Duodenal mucosa (tissue), 2 donors: Measurements from ENCODE around the gene GRIFIN.

Experiments used
- H3K27ac ChIP-seq: one replicate; pipeline ENCODE4 v1.7.0; 2013; ENCODE audit warnings: low read depth, low read length
- H3K27me3 ChIP-seq, 2 donors: one replicate each; pipeline ENCODE4 v1.7.0; 2013; ENCODE audit warnings: low read length in 2 of 2, control low read depth in 1 of 2; ENCODE audit not compliant: insufficient read depth in 2 of 2, control insufficient read depth in 1 of 2
- H3K36me3 ChIP-seq, 2 donors: one replicate each; pipeline ENCODE4 v1.7.0; 2013; ENCODE audit warnings: low read length in 2 of 2, control low read depth in 1 of 2; ENCODE audit not compliant: insufficient read depth in 2 of 2, control insufficient read depth in 1 of 2
- H3K4me1 ChIP-seq, 2 donors: one replicate each; pipeline ENCODE4 v1.7.0; 2013; ENCODE audit warnings: low read length in 2 of 2, control low read depth in 1 of 2; ENCODE audit not compliant: insufficient read depth in 2 of 2, control insufficient read depth in 1 of 2
- H3K4me3 ChIP-seq, 2 donors: one replicate each; pipeline ENCODE4 v1.7.0; 2013; ENCODE audit warnings: low read length in 2 of 2, low read depth in 1 of 2
- H3K9ac ChIP-seq, 2 donors: one replicate each; pipeline ENCODE4 v1.7.0; 2013; ENCODE audit warnings: low read length in 2 of 2, low read depth in 1 of 2
- H3K9me3 ChIP-seq, 2 donors: one replicate each; pipeline ENCODE4 v1.7.0; 2013; ENCODE audit warnings: low read length in 2 of 2, control low read depth in 1 of 2; ENCODE audit not compliant: control insufficient read depth in 1 of 2

The GRIFIN gene

DNA sequence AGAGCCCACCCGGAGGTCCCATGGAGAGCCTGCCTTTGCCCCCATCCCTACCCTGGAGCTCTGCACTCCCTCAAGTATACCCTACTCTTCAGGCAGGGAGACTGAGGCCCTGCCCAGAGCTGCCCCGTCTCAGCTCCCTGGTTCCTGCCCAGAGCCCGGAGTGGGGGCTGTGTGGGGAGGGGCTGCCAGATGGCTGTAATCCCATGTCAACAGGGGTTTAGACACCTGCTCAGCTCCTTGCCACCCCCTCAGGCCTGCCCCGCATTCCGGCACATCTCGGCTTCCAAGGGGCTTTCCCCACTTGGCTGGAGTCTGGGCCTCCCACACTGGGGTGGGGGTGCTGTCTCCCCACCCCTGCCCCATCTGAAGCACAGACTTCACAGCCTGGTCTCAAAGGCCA, 22.5 kb upstream of the GRIFIN start:
- Histone ChIP-seq H3K4me3 (no peak overlapping the region), H3K27me3 (peaks cover 0 to 3% of the 10 kb centered on the region in 2 donors), H3K9ac (no peak overlapping the region), H3K36me3 (no peaks in the 10 kb centered on the region), H3K9me3 (no peaks in the 10 kb centered on the region), H3K4me1 (no peaks in the 10 kb centered on the region), H3K27ac (no peak overlapping the region)

DNA sequence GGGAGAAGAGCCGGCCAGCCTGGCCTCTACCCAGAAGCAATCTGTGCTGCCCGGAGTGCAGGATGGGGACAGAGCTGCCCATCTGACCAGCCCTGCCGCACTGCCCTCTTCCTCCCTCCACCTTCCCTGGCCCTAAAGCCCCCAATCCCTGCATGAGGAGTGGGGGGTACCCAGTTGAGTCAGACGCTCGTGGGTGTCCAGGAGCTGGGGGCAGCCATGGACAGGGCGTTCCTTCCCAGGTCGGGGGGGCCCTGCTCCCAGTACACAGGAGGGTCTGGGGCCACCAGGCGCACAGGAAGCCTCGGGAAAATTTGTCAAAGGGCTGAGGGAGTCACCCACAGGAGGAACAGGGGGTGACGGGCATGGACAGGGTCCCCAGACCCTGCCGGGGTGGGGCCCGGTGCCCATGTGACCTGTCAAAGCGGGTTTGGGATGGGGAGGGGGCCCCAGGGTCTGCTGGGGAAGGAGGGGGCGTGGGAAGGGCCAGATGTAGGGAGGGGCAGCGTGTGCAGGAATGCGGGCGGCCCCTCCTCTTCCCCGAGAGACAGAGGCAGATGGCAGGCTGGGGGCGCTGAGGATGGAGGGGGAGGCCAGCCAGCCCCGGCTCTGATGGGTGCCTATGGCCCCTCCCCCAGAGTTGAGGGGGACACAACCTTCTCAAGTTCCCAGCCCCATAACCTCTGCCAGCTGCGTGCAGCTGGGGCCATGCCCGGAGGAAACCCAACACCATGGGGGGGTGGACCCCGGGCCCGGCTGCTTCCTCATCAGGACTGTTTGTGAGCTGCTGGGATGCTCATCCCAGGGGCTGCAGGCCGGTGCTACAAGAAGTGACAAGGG, 21.5 kb upstream of the GRIFIN start:
- no peak overlapping the region for H3K4me3 ChIP-seq
- no peaks in the 10 kb centered on the region for H3K4me1 ChIP-seq
- H3K36me3 ChIP-seq: no peaks in the 10 kb centered on the region
- no peak overlapping the region for H3K9ac ChIP-seq
- H3K27ac ChIP-seq: no peak overlapping the region
- no peaks in the 10 kb centered on the region for H3K9me3 ChIP-seq
- peaks cover 0 to 3% of the 10 kb centered on the region in 2 donors for H3K27me3 ChIP-seq

- H3K9me3 ChIP-seq: no peaks in the 10 kb centered on the region
- H3K9ac ChIP-seq: no peak overlapping the region
- no peak overlapping the region for H3K4me3 ChIP-seq
- no peaks in the 10 kb centered on the region for H3K36me3 ChIP-seq
- no peaks in the 10 kb centered on the region for H3K4me1 ChIP-seq
- no peak overlapping the region for H3K27ac ChIP-seq
- H3K27me3 ChIP-seq: peaks cover 0 to 3% of the 10 kb centered on the region in 2 donors
Measured at GRCh38 chr7:2497065-2497464, 20.9 kb upstream of the GRIFIN start.

- peaks cover 0 to 3% of the 10 kb centered on the region in 2 donors for H3K27me3 ChIP-seq
Measured at GRCh38 chr7:2496375-2496774, 20.2 kb upstream of the GRIFIN start.

DNA sequence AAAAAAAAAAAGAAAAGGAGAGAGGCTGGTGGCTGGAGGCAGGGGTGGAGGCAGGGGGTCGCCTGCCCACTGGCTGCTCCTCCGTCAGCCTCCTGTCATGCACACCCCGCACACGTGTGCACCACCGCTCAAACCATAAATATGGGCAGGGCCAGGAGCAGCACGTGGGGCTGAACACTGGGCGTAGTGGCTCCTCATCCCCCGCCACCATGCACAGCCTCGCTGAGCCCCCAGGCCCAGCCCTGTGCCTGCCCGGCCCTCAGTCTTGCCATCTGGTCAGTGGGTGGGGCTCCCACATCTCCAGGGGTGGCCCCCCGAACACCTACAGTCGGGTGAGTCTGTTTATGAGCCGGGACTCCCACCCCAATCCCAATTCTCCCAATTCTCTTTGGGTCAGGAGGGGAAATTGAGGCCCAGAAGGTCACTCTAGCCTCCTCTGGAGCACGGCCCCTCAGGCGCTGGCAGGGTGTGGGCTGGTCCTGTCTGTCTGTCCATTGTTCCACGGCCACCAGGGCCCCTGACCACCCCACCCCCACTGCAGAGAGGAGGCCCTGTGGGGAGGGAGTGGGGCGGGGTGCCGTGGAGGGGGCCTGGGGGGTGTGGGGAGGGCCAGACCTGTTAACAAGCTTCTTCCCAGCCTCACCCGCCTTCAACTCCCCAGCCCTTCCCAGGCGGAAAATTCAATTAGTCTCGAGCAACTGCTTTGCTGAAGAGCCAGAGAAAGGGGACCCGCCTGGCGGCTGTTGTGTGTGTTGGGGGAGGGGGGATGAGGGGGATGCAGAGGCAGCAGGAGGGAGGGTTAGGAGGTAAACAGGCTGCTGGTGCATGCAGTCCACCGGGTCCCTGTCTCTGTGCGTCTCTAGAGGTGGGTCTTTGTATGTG, 19.5 kb upstream of the GRIFIN start:
- no peak overlapping the region for H3K4me3 ChIP-seq
- H3K9ac ChIP-seq: no peak overlapping the region
- H3K36me3 ChIP-seq: no peaks in the 10 kb centered on the region
- H3K27ac ChIP-seq: no peak overlapping the region
- no peaks in the 10 kb centered on the region for H3K9me3 ChIP-seq
- H3K27me3 ChIP-seq: peaks cover 0 to 3% of the 10 kb centered on the region in 2 donors
- no peaks in the 10 kb centered on the region for H3K4me1 ChIP-seq

More at GRCh38 chr7:2496375-2496774, 20.2 kb upstream of the GRIFIN start:
- no peak overlapping the region for H3K27ac ChIP-seq
- H3K4me1 ChIP-seq: no peaks in the 10 kb centered on the region
- H3K36me3 ChIP-seq: no peaks in the 10 kb centered on the region
- no peak overlapping the region for H3K9ac ChIP-seq
- no peaks in the 10 kb centered on the region for H3K9me3 ChIP-seq
- H3K4me3 ChIP-seq: no peak overlapping the region

DNA sequence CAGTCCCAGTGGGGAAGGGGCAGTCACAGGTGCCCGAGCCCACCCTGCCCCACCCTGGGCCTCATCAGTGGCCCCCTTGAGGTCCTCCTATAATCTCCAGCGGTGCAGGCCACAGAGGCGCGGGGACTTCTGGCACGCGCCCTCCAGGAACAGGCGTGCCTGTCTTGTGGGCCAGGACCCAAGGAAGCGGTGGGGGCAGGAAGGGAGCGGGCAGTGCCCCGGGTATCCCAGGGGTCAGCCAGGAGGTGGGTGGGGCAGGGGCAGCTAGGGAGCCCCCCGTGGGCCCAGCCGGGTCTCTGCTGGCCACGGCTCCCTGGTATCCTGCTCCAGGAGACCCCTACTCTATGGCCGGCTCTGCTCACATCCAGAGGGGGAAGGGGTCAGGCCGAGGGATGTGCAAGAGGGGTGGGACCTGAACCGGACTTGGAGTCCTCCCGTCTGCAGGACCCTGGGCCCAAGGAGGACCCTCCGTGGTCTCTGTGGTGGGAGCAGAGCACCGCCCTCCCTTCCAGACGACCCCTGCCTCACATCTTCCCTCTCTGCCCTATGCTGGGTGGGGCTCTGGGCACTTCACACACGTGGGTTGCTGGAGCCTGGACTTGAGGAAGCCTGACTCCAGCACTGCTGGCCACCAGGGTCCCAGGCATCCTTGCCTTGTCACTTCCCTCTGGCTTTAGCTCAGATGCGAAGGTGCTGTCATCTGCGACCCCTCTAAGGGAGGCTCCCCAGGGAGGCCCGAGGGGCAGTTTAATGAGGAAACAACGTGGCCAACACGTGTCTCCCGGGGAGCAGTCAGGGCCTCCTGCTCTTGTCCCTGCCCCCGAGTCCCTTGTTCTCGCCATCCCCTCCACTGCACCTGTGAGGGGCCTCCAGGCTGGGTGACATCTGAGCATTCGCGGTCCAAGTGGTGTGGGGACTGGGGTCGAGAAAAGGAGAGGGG, 18.3 kb upstream of the GRIFIN start:
- Histone ChIP-seq H3K4me3 (no peak overlapping the region), H3K4me1 (no peaks in the 10 kb centered on the region), H3K9me3 (no peaks in the 10 kb centered on the region), H3K27me3 (peaks cover 0 to 3% of the 10 kb centered on the region in 2 donors), H3K27ac (no peak overlapping the region), H3K9ac (no peak overlapping the region), H3K36me3 (no peaks in the 10 kb centered on the region)

DNA sequence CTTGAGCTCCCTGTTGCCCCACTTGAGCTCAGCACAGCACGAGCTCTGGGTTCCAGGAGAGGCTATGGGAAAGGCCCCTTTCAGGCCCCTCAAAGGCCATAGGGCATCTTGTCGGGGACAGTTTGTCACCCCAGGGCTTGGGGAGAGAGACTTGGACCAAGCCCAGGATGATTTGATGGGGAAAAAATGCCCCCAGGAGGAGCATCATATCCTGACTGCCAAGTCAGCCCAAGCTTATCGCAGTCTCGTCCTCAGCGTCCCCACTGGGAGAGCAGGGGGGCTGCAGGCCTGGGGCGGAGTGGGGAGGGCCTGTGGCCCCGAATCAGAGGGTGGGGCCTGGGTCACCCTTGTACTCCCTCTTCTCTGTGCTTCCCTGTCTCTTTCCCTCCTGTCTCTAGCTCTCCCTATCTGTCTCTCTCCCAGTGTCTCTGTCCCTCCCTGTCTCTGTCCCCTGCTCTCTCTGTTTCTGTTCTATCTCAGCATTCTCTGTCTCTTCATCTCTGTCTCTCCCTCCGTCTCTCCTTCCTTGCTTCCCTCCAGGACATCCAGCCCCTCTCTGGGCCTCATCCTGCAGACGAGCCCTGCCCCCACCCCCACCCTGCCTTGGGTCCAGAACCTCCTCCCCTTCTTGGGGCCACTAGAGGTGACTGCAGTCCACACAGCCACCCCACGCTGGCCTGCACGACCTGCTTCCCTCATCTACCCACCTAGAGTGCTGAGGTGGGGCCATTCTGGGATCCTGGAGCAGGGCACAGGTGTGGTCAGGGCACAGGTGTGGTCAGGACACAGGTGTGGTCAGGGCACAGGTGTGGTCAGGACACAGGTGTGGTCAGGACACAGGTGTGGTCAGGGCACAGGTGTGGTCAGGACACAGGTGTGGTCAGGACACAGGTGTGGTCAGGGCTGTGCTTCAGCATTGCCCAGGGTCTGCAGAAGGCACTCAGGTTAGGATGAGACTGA, 17.3 kb upstream of the GRIFIN start:
- Histone ChIP-seq H3K9me3 (no peaks in the 10 kb centered on the region), H3K27ac (no peak overlapping the region), H3K9ac (no peak overlapping the region), H3K27me3 (peaks cover 0 to 3% of the 10 kb centered on the region in 2 donors), H3K4me1 (no peaks in the 10 kb centered on the region), H3K4me3 (no peak overlapping the region), H3K36me3 (no peaks in the 10 kb centered on the region)

GRCh38 chr7:2492038-2492437, 15.8 kb upstream of the GRIFIN start:
- H3K27me3 ChIP-seq: peaks cover 0 to 2% of the 10 kb centered on the region in 2 donors
- no peaks in the 10 kb centered on the region for H3K36me3 ChIP-seq
- no peaks in the 10 kb centered on the region for H3K4me1 ChIP-seq
- H3K27ac ChIP-seq: no peak overlapping the region
- no peak overlapping the region for H3K4me3 ChIP-seq
- no peaks in the 10 kb centered on the region for H3K9me3 ChIP-seq
- no peak overlapping the region for H3K9ac ChIP-seq

DNA sequence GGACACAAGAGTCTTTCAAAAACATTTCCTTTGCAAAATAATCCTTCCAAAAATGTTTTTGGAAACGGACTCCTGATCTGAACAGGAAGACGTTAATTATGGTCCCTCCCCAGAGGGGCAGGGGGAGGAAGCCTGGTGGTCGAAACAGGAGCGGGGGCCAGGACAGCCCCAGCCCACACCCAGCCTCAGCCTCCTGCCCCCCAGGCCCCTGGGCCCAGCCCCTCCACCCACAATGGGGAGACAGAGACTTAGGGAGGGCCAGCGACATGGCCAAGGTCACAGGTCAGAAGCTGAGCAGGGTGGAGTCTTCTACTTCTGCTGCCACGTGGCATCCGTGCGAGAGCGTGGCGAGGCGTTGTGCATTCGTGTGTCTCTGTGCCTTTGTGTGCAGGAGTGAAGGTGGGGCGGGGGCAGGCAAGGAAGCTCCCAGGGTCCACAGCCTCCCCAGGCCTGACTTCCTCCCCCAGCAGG, 14.0 kb upstream of the GRIFIN start:
- H3K27me3 ChIP-seq: no peaks in the 10 kb centered on the region
- H3K27ac ChIP-seq: peak overlapping the region; percentile 10
- no peaks in the 10 kb centered on the region for H3K4me1 ChIP-seq
- no peak overlapping the region for H3K4me3 ChIP-seq
- H3K9me3 ChIP-seq: no peaks in the 10 kb centered on the region
- H3K9ac ChIP-seq: no peak overlapping the region
- no peaks in the 10 kb centered on the region for H3K36me3 ChIP-seq
